ENCODE results near the gene ATF6. TPM values are rescaled to one million over a fixed set of nuclear protein-coding genes. Genes with fewer than 3 reads are reported as not detected.
A peak's percentile ranks its signal among the peaks of the same experiment; 100 is the strongest.

Gene ATF6
- total and polyA plus RNA-seq, 9 of the 15 experiments (the other 6 are each of a cell fraction or from before 2014, with no cell fraction given), result 11.7 to 32.4 (median 20.4) TPM

DNA sequence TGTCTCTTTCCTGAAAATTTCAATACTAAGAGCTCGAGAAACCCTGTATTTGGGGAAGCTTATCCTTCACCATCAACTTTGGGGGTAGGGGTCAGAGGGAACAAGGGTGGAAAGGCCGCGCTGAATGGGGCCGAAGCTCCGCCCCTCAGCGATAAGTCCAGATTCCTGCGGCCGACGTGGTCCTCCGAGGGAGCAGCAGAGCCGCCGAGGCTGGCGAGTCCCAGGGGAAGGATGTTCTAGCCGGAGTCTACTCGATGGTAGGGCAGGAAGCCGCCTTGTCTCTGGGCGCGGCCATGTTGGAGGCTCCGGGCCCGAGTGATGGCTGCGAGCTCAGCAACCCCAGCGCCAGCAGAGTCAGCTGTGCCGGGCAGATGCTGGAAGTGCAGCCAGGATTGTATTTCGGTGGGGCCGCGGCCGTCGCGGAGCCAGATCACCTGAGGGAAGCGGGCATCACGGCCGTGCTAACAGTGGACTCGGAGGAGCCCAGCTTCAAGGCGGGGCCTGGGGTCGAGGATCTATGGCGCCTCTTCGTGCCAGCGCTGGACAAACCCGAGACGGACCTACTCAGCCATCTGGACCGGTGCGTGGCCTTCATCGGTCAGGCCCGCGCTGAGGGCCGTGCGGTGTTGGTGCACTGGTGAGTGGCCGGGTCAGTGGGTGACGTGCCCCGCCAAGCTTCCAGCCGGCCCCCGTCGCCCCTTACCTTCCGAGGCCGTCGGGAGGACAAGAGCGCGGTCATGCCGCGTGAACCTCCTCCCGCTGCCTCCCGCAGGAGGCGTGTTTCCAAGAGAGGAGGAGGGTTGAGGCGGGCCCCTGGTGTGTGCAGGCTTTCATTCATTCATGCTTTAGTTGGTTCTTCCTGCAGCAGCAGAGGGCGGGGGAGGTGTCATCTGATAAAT, 16.4 kb upstream of the ATF6 start, which contains the start of gene DUSP12 (continued):
- TF ChIP-seq, protein P1, sequence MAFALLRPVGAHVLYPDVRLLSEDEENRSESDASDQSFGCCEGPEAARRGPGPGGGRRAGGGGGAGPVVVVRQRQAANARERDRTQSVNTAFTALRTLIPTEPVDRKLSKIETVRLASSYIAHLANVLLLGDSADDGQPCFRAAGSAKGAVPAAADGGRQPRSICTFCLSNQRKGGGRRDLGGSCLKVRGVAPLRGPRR (CRISPR knock-in tag; IDR thresholded peaks at IDR 0.05), result no peak
- no peak for TF ChIP-seq ZC3H11A (IDR thresholded peaks at IDR 0.05; ENCODE audit: low read depth, low read length)
- no peak for TF ChIP-seq ZNF175 (CRISPR knock-in tag; IDR thresholded peaks at IDR 0.05; ENCODE audit: low read depth)
- TF ChIP-seq CBFA2T3 (IDR thresholded peaks at IDR 0.05), result no peak; the same call in 1 of the 2 replicates
- no peak for TF ChIP-seq KDM2B (CRISPR knock-in tag; IDR thresholded peaks at IDR 0.05)
- 0 out of 2 replicates have a peak, but pooled peaks have one; percentile 32 for TF ChIP-seq LARP7 (IDR thresholded peaks at IDR 0.05)
- TF ChIP-seq, protein P2, sequence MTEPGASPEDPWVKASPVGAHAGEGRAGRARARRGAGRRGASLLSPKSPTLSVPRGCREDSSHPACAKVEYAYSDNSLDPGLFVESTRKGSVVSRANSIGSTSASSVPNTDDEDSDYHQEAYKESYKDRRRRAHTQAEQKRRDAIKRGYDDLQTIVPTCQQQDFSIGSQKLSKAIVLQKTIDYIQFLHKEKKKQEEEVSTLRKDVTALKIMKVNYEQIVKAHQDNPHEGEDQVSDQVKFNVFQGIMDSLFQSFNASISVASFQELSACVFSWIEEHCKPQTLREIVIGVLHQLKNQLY (CRISPR knock-in tag; conservative IDR thresholded peaks at IDR 0.05), result 0 out of 4 replicates have a peak, but pooled peaks of 1 of the 2 experiments have one; percentile 78
- no peak for TF ChIP-seq ZZZ3 (IDR thresholded peaks at IDR 0.05)
- no peak for TF ChIP-seq CBX5 (IDR thresholded peaks at IDR 0.05; ENCODE audit: borderline replicate concordance, low read depth)
- TF ChIP-seq ATF7 (IDR thresholded peaks at IDR 0.05), result peak; percentile 65; the same call in 1 of the 2 replicates
- TF ChIP-seq, protein P3, sequence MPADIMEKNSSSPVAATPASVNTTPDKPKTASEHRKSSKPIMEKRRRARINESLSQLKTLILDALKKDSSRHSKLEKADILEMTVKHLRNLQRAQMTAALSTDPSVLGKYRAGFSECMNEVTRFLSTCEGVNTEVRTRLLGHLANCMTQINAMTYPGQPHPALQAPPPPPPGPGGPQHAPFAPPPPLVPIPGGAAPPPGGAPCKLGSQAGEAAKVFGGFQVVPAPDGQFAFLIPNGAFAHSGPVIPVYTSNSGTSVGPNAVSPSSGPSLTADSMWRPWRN (IDR thresholded peaks at IDR 0.05; ENCODE audit: low read depth), result no peak
- peak; percentile 93 for TF ChIP-seq SUPT5H (IDR thresholded peaks at IDR 0.05)
- TF ChIP-seq, protein P4, sequence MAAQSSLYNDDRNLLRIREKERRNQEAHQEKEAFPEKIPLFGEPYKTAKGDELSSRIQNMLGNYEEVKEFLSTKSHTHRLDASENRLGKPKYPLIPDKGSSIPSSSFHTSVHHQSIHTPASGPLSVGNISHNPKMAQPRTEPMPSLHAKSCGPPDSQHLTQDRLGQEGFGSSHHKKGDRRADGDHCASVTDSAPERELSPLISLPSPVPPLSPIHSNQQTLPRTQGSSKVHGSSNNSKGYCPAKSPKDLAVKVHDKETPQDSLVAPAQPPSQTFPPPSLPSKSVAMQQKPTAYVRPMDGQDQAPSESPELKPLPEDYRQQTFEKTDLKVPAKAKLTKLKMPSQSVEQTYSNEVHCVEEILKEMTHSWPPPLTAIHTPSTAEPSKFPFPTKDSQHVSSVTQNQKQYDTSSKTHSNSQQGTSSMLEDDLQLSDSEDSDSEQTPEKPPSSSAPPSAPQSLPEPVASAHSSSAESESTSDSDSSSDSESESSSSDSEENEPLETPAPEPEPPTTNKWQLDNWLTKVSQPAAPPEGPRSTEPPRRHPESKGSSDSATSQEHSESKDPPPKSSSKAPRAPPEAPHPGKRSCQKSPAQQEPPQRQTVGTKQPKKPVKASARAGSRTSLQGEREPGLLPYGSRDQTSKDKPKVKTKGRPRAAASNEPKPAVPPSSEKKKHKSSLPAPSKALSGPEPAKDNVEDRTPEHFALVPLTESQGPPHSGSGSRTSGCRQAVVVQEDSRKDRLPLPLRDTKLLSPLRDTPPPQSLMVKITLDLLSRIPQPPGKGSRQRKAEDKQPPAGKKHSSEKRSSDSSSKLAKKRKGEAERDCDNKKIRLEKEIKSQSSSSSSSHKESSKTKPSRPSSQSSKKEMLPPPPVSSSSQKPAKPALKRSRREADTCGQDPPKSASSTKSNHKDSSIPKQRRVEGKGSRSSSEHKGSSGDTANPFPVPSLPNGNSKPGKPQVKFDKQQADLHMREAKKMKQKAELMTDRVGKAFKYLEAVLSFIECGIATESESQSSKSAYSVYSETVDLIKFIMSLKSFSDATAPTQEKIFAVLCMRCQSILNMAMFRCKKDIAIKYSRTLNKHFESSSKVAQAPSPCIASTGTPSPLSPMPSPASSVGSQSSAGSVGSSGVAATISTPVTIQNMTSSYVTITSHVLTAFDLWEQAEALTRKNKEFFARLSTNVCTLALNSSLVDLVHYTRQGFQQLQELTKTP (IDR thresholded peaks at IDR 0.05; ENCODE audit: low read depth in 1 of 2, partially characterized antibody in 2 of 2), result no peak
- TF ChIP-seq NONO (IDR thresholded peaks at IDR 0.05; ENCODE audit: low read depth in 2 of 2, low read length in 1 of 2), result peak in 1 of 2 experiments; percentile 52; a peak in 2 of 4 replicates
- TF ChIP-seq, protein P5, sequence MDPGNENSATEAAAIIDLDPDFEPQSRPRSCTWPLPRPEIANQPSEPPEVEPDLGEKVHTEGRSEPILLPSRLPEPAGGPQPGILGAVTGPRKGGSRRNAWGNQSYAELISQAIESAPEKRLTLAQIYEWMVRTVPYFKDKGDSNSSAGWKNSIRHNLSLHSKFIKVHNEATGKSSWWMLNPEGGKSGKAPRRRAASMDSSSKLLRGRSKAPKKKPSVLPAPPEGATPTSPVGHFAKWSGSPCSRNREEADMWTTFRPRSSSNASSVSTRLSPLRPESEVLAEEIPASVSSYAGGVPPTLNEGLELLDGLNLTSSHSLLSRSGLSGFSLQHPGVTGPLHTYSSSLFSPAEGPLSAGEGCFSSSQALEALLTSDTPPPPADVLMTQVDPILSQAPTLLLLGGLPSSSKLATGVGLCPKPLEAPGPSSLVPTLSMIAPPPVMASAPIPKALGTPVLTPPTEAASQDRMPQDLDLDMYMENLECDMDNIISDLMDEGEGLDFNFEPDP (CRISPR knock-in tag; IDR thresholded peaks at IDR 0.05), result no peak
- TF ChIP-seq NFATC3 (IDR thresholded peaks at IDR 0.05), result no peak
- no peak for TF ChIP-seq ZNF408 (CRISPR knock-in tag; IDR thresholded peaks at IDR 0.05; ENCODE audit: low read depth)
- no peak for TF ChIP-seq ZNF165 (CRISPR knock-in tag; IDR thresholded peaks at IDR 0.05; ENCODE audit: borderline replicate concordance)
- TF ChIP-seq, protein P6, sequence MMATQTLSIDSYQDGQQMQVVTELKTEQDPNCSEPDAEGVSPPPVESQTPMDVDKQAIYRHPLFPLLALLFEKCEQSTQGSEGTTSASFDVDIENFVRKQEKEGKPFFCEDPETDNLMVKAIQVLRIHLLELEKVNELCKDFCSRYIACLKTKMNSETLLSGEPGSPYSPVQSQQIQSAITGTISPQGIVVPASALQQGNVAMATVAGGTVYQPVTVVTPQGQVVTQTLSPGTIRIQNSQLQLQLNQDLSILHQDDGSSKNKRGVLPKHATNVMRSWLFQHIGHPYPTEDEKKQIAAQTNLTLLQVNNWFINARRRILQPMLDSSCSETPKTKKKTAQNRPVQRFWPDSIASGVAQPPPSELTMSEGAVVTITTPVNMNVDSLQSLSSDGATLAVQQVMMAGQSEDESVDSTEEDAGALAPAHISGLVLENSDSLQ (IDR thresholded peaks at IDR 0.05), result no peak
